NOMO-1 treated with DMSO at 0.1 percent for 48 hours (cell line): ENCODE results near the gene PRPF18.
"Not testable (repeated sequence)": the region's sequence is repeated elsewhere in the genome, so short reads cannot be mapped to it uniquely, and the experiment has no call there.

ENCODE experiments used
- DNase-seq: peaks from one replicate; lab custom pipeline; 2025; ENCODE audit not compliant: unreplicated experiment; lab: John Stamatoyannopoulos, UW

PRPF18 gene, protein sequence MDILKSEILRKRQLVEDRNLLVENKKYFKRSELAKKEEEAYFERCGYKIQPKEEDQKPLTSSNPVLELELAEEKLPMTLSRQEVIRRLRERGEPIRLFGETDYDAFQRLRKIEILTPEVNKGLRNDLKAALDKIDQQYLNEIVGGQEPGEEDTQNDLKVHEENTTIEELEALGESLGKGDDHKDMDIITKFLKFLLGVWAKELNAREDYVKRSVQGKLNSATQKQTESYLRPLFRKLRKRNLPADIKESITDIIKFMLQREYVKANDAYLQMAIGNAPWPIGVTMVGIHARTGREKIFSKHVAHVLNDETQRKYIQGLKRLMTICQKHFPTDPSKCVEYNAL

GRCh38 chr10:13586676-13587355, at the start of gene PRPF18:
PRPF18 (plus strand) TSS chr10:13586965; CDS start chr10:13587087, 122 bp downstream.
- DNase-seq = peak; percentile 93

GRCh38 chr10:13537985-13538384, 48.8 kb upstream of the PRPF18 start:
- DNase-seq = not testable (repeated sequence)

DNA sequence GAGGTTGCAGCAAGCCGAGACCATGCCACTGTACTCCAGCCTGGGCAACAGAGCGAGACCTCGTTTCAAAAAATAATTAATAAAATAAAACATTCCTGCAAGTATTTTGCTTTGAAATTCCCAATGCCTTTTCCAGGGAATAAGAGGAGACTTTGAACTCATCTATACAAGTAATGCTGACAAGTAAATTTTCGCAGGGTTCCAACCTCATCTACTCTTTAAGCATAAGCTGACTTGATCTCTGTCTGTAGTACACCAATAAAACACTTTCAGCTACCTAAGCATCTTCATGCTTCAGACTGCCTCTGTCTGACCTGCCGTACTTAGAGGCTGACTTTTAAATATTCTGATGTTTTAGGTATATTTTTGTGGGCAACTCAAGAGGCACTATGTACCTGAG, 44.2 kb upstream of the PRPF18 start:
- no peak for DNase-seq

- no peak for DNase-seq
These were observed 36.0 kb upstream of the PRPF18 start for GRCh38 chr10:13550802-13551201.

GRCh38 chr10:13555884-13556510, 30.8 kb upstream of the PRPF18 start:
- DNase-seq = no peak

DNA sequence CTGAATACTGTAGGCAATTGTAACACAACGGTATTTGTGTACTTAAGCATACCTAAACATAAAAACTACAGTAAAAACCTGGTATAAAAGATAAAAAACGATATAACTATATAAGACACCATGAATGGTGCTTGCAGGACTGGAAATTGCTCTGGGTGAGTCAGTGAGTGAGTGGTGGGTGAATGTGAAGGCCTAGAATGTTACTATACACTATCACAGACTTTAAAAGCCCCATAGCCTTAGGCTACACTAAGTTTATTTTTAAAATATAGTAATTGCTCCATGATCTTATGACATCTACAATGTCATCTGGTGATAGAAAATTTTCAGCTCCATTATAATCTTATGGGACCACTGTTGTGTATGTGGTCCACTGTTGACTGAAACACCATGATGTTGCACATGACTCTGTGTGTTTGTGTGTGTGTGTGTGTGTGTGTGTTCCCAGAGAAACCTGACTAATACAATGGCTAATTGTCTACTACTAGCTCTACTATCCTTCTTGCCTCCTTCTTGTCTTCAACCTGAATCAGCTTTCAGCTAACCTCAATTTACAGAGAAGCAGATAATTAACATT, 27.6 kb upstream of the PRPF18 start:
- no peak for DNase-seq

GRCh38 chr10:13560597-13560996, 26.2 kb upstream of the PRPF18 start:
- no peak for DNase-seq

DNA sequence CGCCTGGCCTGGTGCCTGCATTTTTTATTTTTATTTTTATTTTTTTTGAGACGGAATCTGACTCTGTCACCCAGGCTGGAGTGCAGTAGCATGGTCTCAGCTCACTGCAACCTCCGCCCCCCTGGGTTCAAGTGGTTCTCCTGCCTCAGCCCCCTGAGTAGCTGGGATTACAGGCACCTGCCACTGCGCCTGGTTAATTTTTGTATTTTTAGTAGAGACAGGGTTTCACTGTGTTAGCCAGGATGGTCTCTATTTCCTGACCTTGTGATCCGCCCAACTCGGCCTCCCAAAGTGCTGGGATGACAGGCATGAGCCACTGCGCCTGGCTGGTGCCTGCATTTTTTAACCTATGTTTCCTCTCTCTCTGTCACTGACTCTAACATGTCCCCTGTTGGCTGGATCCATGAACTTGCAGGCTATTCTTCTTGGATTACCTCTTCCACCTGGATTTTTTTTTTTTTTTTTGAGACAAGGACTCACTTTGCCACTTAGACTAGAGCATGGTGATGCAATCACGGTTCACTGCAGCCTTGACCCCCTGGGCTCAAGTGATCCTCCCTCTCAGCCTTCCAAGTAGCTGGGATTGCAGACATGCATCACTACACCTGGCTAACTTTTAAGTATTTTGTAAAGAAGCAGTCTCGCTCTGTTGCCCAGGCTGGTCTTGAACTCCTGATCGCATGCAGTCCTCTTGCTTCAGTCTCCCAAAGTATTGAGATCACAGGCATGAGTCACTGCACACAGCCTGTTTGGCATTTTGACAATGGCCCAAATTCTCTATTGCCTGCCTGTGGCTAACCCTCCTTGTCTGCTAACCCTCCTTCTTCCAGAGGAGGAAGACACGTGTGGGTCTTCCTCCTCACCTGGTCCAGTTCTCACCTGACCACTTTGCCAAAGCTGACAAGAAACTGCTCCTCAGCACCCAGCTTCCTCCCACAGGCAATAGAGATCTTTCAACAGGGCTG, 23.0 kb upstream of the PRPF18 start:
- no peak for DNase-seq

DNA sequence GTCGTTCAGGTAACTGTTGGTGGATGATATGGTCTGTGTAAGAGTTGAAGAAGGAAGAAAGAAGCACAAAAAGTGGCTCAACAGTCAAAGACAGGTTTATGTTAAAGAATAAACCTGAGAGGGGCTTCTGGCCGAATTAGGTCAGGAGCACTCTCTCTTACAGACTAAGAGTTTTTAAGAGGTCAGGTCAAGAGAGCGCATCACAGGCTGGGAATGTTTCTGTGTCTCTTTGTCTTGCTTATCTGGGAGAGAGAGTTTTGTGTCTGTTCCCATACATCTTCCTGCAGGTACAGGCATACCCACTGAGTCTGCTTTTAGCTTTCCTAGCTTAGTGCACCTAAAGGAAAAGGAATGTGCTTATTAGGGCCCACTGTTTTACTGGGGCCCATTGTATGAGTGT, 22.2 kb upstream of the PRPF18 start:
- DNase-seq = no peak

DNA sequence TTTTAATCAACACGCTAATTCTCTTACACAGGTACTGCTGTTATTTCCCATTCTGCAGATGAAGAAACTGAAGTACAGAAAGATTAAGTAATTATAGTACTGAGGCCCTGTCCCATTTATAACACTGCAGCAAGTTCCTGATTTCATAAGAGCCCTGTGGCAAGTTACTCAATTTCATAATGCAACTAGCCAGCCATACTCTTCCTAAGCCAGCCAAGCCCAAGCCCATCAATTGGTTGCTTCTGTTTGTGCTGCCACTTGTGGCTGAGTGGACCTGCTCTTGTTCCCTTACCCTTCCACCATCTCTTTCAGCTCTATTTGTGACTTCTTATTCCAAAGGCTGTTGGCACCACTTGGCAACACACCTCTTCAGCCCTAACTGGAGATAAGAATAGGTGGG, 19.7 kb upstream of the PRPF18 start:
- peak; percentile 97 for DNase-seq

- DNase-seq = no peak
These were observed 15.2 kb upstream of the PRPF18 start for GRCh38 chr10:13571541-13571940.

DNA sequence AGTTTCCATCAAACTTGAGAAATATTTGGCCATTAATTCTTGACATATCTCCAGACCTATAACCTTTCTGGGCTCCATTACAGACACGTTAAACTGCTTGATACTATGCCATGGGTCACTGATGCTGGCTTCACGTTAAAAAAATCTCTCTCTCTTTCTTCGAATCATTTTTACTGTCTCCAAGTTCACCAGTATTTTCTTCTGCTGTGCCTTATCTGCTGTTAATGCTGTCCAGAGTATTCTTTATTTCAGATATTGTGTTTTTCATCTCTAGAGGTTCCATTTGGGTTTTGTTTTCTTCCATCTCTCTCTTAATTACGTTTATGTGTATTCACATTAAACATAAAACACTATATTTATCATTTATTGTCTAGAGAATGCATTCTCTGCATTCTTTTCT, 12.8 kb upstream of the PRPF18 start:
- DNase-seq = no peak

DNA sequence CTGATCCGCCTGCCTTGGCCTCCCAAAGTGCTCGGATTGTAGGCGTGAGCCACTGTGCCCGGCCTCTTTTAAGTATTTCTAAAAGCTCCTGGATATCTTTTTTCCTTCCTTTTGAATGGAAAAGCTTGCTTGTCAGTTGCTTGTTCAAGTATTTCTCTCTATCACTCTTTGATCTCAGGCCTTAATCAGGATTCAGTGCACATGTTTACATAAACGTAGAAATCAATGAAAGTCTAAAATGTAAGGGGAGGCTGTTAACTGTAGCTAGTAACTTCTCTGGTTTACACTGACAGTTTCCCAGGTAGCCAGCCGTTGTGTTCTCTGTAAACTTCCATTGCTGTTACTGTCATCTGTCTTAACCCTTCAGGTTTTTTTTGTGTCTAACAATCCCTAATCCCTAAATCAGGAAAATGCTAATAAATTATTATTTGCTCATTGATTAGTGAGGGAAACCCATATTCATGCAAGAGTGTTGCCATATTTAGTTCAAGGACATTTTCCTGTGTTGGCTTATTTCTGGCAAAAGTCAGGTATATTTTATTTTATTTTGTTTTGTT, 1.5 kb upstream of the PRPF18 start:
- DNase-seq = no peak

- no peak for DNase-seq
These were observed 822 bp upstream of the PRPF18 start for GRCh38 chr10:13585943-13586342.

- DNase-seq = no peak
These were observed 626 bp downstream of the PRPF18 start for GRCh38 chr10:13587391-13587790.

DNA sequence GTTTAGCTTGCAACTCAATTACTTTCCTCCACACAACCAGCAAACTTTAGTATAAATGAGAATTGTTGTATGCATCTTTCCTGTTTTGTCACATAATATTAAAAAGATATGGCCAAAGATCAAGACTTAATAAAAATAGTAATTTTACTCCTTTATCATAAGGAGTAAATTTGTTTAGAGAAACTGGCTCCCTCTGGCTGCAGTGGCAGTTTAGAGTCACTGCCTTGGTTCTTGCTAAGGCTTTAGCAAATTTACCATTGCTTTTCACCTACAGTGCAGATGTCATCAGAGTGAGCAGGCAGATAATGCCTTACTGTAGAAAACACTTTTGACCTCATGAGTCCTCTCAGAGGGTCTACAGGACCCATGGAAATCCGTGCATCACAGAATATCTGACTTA, 2.6 kb downstream of the PRPF18 start:
- DNase-seq = no peak

- DNase-seq = no peak
These were observed 4.1 kb downstream of the PRPF18 start for GRCh38 chr10:13590886-13591285.

- no peak for DNase-seq
These were observed 5.5 kb downstream of the PRPF18 start for GRCh38 chr10:13592306-13592705.

DNA sequence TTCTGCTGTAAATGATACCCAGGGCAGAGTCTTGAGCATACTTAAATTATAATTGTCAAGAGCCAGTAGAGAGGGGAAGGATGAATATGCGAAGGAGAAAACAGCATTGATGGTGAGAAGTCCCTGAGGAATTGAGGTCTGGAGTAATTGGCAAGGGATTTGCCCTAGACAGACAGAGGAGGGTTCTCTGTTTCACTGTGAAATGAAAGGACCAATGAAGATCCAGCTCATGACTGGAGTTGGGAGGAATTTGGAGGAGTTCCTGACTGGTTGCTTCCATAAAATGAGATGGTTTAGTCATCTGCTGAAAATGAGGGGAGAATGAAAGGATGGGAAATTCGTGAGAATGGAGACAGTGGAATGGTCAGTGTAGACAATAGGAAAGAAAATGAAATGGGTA, 6.8 kb downstream of the PRPF18 start:
- DNase-seq = no peak

DNA sequence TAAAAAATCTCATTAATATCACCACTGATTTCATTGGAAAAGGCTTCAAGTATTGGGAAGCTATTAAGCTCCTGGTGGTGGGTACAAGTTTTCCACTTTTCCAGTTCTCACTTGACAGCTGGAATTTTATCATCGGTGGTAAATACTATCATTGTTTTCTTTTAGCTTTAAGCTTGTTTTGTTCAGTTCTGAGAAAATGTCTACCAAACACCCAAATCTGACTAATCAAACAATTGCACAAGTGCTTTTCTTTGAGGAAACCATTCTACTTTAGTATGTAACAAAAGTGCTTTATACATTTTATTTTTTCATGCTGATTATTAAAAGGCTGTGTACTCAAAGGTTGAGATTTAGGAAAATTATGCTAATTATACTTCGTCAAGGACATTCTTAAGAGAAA, 7.9 kb downstream of the PRPF18 start:
- DNase-seq = no peak
